Stomach (tissue), 9 donors: Measurements from ENCODE around the gene RPS24. TPM values are rescaled to one million over a fixed set of nuclear protein-coding genes. Genes with fewer than 3 reads are reported as not detected.
A peak's percentile ranks its signal among the peaks of the same experiment; 100 is the strongest.

ENCODE experiments used
- DNase-seq, 2 donors: peaks; one replicate each; pipeline versions ENCODE4 v3.0.0 to v3.0.0-alpha.2; 2013 to 2019
- H3K27ac ChIP-seq, 5 donors: fragments of 200-600 bp in 4 of 5; sonication (generic) in 4 of 5; one replicate each; pipeline ENCODE4 v1.5.1; 2013 to 2019; ENCODE audit warnings: mild to moderate bottlenecking in 1 of 5, moderate library complexity in 1 of 5
- H3K27me3 ChIP-seq, 3 donors: fragments of 200-600 bp; sonication (generic); one replicate each; pipeline ENCODE4 v1.5.1; 2017 to 2019; ENCODE audit warnings: mixed run types in 1 of 3
- H3K36me3 ChIP-seq, 4 donors: fragments of 200-600 bp; sonication (generic); 1 replicate in 3 of 4; 2 replicates in 1 of 4; pipeline ENCODE4 v1.5.1; 2016 to 2019
- H3K4me1 ChIP-seq, 4 donors: fragments of 200-600 bp; sonication (generic); one replicate each; pipeline ENCODE4 v1.5.1; 2016 to 2019
- H3K4me3 ChIP-seq, 4 donors: fragments of 200-600 bp; sonication (generic) in 3 of 4; one replicate each; pipeline ENCODE4 v1.5.1; 2016 to 2019; ENCODE audit warnings: mild to moderate bottlenecking in 1 of 4
- H3K9me3 ChIP-seq, 4 donors: fragments of 200-600 bp; sonication (generic); one replicate each; pipeline ENCODE4 v1.5.1; 2016 to 2019
- CTCF ChIP-seq, 7 experiments: fragments of 450-650 bp in 4 of 7; fragments of 200-600 bp in 3 of 7; sonication (generic) in 3 of 7; IDR thresholded peaks; one replicate each; pipeline ENCODE4 v1.5.1; 2016 to 2019; ENCODE audit warnings: antibody characterized with exemption in 7 of 7, control low read depth in 2 of 7, mild to moderate bottlenecking in 1 of 7
- EP300 ChIP-seq: sonication (generic); formaldehyde crosslinking; IDR thresholded peaks from one replicate; pipeline ENCODE4 v1.6.1; 2017; ENCODE audit warnings: antibody characterized with exemption
- POLR2A ChIP-seq, 4 donors: fragments of 450-650 bp; IDR thresholded peaks; one replicate each; pipeline ENCODE4 v1.6.1; 2016; ENCODE audit warnings: antibody characterized with exemption in 4 of 4, control low read depth in 2 of 4, mild to moderate bottlenecking in 1 of 4, moderate library complexity in 1 of 4
- POLR2AphosphoS5 ChIP-seq, 3 donors: sonication (generic); formaldehyde crosslinking; IDR thresholded peaks; one replicate each; pipeline ENCODE4 v1.6.1; 2016; ENCODE audit warnings: antibody characterized with exemption in 3 of 3
- WGBS, 5 donors: extraction: QIAGEN DNeasy Blood & Tissue Kit in 3 of 5; methylation state at CpG; one replicate each; pipeline versions ENCODE4 v1.1.5 to v1.1.7; 2013 to 2018; 5-methylcytosine and 5-hydroxymethylcytosine counted together
- intact Hi-C: fragments of 100-400 bp; cut with DNase I; formaldehyde crosslinking; loops from one replicate; pipeline ENCODE4 v1.15.1; 2023; ENCODE audit warnings: low total_unique reads
- polyA plus RNA-seq, 3 donors: library from polyadenylated mRNA; stranded (reverse); fragments of 200-250 nt; gene quantifications; one replicate each; pipeline ENCODE4 v1.2.3, GENCODE V29; 2013
- total RNA-seq, 5 donors: library from RNA; depleted of rRNA; stranded (reverse); fragments of >200 nt; gene quantifications; one replicate each; pipeline versions ENCODE4 v1.1.0 to v1.2.3, GENCODE V29; 2014 to 2016
- donor health status: healthy with polysubstance abuse.
- donor health status: Bipolar disorder and iron deficiency.
- donor health status: healthy.

Gene RPS24
- total and polyA plus RNA-seq, 8 donors: 936 to 7,888 (median 2,768) TPM

DNA sequence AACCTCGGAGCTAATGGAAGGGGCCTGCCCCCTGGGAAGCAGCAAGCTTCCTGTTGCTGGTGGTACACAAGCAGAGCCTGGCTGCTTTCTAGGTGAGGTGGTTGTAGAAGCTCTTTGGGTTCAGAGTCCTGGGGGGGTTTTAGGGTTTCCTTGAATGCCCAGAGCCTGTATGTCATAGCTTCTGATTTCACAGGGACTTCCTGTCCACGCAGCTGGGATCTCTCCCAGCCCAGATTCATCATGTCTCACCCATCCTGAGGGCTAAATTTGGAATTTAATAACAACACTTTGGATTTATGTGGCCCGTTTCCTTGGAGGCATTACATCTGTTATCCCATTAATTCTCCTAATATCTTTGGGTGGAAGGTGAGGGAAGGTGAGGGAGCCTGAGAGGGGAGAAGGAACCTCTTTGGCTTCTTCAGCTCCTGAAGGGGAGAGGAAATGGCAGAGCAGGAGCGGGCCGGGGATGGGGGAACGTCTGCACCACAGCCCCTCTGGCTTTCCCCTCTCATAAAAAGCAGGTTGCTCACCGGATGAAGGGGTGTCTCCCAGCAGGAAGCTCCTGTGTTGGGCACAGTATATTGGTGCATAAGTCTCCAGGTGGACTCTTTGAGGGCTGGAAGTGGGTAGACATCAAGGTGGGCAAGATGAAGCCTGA lies 19.7 kb downstream of the RPS24 start:
- Histone ChIP-seq H3K36me3 (peaks cover 0 to 3% (median 0%) of the 10 kb centered on the region in 4 donors), H3K4me1 (no peaks in the 10 kb centered on the region), H3K27ac (no peak overlapping the region), H3K9me3 (no peaks in the 10 kb centered on the region), H3K4me3 (no peak overlapping the region), H3K27me3 (no peaks in the 10 kb centered on the region)
- WGBS, 5 donors: 59 to 80% (median 78%) methylated on average over 7 of the region's 7 CpGs
- TF ChIP-seq EP300: no peak
- no peak for TF ChIP-seq CTCF (IDR thresholded peaks at IDR 0.05)
- no peak for TF ChIP-seq POLR2AphosphoS5 (IDR thresholded peaks at IDR 0.05)
- TF ChIP-seq POLR2A (IDR thresholded peaks at IDR 0.05): no peak
- peak in 1 of 2 donors; percentile 48 for DNase-seq
- intact Hi-C loops: loop anchor here (10.0 kb wide), 1 partner anchor 601 kb away; no protein-coding TSS in a partner anchor

DNA sequence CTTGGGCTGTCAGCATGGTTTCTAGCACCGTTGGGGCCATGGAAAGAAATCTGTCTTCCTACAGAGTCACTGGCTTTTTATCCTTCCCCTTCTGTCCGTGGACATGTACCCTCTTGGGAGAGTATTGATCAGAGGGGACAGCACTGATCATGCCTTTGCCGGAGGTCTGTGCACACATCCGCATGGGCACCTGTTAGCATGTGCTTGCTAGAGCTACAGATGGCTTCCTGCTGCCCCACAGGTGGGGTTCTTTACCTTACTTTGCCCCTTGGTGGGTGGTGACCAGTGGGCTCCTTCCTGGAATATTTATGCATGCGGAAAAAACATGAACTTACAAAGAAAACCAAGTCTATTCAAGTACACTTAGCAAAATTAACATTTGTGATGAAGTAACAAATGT lies 24.9 kb downstream of the RPS24 start:
- no peaks in the 10 kb centered on the region for H3K27me3 ChIP-seq
- no peaks in the 10 kb centered on the region for H3K9me3 ChIP-seq
- intact Hi-C loops: loop anchor here (10.0 kb wide), 1 partner anchor 596 kb away; no protein-coding TSS in a partner anchor
- no peaks in the 10 kb centered on the region for H3K36me3 ChIP-seq
- WGBS, 5 donors: 68 to 74% (median 72%) methylated on average over 5 of the region's 5 CpGs
- TF ChIP-seq EP300: no peak
- no peak for TF ChIP-seq CTCF (IDR thresholded peaks at IDR 0.05)
- TF ChIP-seq POLR2AphosphoS5 (IDR thresholded peaks at IDR 0.05): no peak
- TF ChIP-seq POLR2A (IDR thresholded peaks at IDR 0.05): no peak
- no peak for DNase-seq
- no peak overlapping the region for H3K27ac ChIP-seq
- H3K4me1 ChIP-seq: no peaks in the 10 kb centered on the region
- no peak overlapping the region for H3K4me3 ChIP-seq

- Histone ChIP-seq H3K27me3 (no peaks in the 10 kb centered on the region), H3K4me3 (no peak overlapping the region), H3K27ac (no peak overlapping the region), H3K4me1 (no peaks in the 10 kb centered on the region), H3K36me3 (no peaks in the 10 kb centered on the region), H3K9me3 (no peaks in the 10 kb centered on the region)
- TF ChIP-seq CTCF (IDR thresholded peaks at IDR 0.05) (no peak), EP300 (no peak), POLR2A (IDR thresholded peaks at IDR 0.05) (no peak), POLR2AphosphoS5 (IDR thresholded peaks at IDR 0.05) (no peak)
- intact Hi-C loops: loop anchor here (10.0 kb wide), 1 partner anchor 595 kb away; no protein-coding TSS in a partner anchor
- no peak for DNase-seq
- 76 to 87% (median 84%) methylated on average over 7 to 12 of the region's 12 CpGs for WGBS, 5 donors
These were observed 26.4 kb downstream of the RPS24 start for GRCh38 chr10:78059906-78060702.

- Histone ChIP-seq H3K9me3 (no peaks in the 10 kb centered on the region), H3K36me3 (no peaks in the 10 kb centered on the region), H3K4me1 (no peaks in the 10 kb centered on the region), H3K27ac (no peak overlapping the region), H3K27me3 (no peaks in the 10 kb centered on the region), H3K4me3 (no peak overlapping the region)
- intact Hi-C loops: no loop called here
- peak in 1 of 2 donors; percentile 48 for DNase-seq
- WGBS, 5 donors: 69 to 87% (median 72%) methylated on average over 5 of the region's 5 CpGs
- TF ChIP-seq POLR2A (IDR thresholded peaks at IDR 0.05): no peak
- no peak for TF ChIP-seq CTCF (IDR thresholded peaks at IDR 0.05)
- no peak for TF ChIP-seq EP300
- TF ChIP-seq POLR2AphosphoS5 (IDR thresholded peaks at IDR 0.05): no peak
These were observed 28.6 kb downstream of the RPS24 start for GRCh38 chr10:78062296-78062695.
